Fibroblast of the aortic adventitia (primary cell): ENCODE measurements around the gene AKAP14. TPM values are rescaled to one million over a fixed set of nuclear protein-coding genes. Genes with fewer than 3 reads are reported as not detected.

Source experiments
- DNase-seq: peaks from one replicate; pipeline ENCODE4 v3.0.0-alpha.2; 2010; ENCODE audit warnings: low read depth
- H3K4me3 ChIP-seq: 2 replicates; pipeline ENCODE4 v1.5.1; 2011; ENCODE audit warnings: low read depth, mild to moderate bottlenecking, control low read depth, low read length, moderate library complexity
- CTCF ChIP-seq: IDR thresholded peaks from 2 replicates; pipeline ENCODE4 v1.5.1; 2011; ENCODE audit warnings: mild to moderate bottlenecking, low read length, control low read depth, inconsistent platforms; ENCODE audit not compliant: insufficient read depth
- total RNA-seq: library from RNA; depleted of rRNA; stranded (reverse); fragments of >200 nt; gene quantifications from 2 replicates; pipeline ENCODE4 v1.2.3, GENCODE V29; 2012; ENCODE audit warnings: low replicate concordance

AKAP14 gene
- total RNA-seq, 1 donor, result not detected

DNA sequence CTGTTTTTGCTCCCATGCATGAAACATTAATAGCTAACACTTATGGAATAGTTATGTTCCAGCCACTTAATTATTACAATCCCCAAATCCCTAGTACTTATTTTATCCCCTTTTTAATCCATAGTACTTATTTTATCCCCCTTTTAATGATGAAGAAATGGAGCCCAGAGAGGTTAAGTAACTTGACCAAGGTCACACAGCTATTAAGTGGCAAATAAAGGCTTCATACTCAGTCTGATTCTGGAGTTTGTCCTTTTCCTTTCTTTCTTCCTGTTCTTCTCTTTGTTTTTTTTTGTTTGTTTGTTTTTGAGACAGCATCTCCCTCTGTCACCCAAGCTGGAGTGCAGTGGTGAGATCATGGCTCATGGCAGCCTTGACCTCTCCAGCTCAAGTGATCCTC lies 45.6 kb downstream of the AKAP14 start:
- TF ChIP-seq CTCF, result no peak
- H3K4me3 ChIP-seq, result no peak overlapping the region
- DNase-seq, result no peak

DNA sequence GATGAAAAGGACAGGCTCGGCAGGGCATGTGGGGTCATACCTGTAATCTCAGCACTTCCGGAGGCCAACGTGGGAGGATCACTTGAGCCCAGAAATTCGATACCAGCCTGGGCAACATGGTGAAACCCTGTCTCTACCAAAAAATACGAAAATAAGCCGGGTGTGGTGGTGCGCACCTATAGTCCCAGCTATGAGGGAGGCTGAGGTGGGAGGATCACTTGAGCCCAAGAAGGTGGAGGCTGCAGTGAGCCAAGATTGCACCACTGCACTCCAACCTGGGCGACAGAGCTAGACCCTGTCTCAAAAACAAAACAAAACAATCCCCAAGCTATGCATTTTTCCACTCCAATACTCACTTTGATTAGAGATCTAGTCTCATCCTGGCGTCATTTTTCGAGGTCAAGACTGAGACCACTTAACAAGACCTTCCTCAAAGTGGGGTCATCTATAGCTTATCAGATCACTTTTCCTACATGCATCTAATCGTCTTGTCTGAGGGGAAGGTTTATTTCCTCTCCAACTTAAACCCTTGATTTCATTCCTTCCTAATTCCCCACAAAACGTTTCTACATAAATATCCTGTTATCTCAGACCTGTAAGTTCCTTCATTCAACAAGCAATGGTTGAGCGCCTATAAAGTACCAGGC lies 46.6 kb downstream of the AKAP14 start:
- no peak for TF ChIP-seq CTCF

DNA sequence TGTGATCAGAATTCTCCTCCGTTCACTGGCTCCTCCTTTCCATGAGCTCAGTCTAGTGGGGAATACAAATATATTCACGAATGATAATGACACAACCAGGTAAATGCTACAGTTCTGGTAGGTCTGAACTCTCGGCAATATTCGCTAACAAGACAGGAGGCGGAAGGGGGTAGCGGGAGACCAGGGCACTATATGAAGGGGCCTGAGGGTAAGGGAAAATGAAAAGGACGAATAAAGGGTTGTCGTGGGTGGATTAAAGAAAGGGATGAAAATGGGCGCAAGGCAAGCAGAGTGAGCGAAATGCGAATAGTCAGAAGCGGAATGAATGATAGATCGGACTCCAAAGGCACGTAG lies 47.1 kb downstream of the AKAP14 start:
- TF ChIP-seq CTCF, result no peak
- DNase-seq, result no peak
- peak overlapping the region; percentile 74 for H3K4me3 ChIP-seq

More for the DNA sequence above, 46.6 kb downstream of the AKAP14 start:
- H3K4me3 ChIP-seq, result peak overlapping the region; percentile 74
- DNase-seq, result no peak

DNA sequence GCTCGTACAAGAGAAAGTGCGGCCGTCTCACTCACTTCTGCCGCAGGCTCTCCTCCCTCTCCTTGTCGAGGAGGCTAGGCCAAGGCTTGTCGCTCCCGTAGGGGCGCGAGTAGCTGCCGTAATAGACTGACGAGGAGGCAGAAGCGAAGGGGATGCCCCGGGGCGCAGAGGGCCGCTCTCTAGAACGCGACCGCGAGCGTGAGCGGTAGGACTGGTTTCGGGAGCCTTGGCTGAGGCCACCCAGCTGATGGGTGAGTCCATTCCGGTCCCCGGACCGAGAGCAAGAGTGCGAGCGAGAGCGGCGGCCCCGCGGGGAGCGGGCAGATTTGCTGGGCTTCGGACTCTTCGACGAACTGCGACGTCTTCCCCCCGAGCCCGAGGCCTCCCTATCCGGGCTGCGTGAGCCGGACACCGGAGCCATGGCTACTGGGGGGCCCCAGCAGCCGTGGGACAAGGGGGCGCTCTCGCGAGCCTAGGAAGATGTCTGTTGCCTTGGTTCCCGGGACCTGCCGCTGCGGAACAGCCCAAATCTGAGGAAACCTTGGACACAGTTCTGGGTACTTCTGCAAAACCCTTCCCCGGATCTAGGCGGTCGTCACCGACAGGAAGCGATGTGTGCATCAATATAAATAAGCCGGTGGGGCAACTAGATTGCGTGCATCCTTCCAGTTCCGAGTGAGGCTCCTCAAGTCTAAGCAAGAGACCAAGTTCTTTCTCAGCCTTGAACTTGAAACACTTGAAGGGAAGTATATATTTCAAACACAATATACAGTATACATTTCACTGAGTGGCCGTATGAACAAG lies 47.7 kb downstream of the AKAP14 start, which contains the start of gene NKAP:
TSS of gene NKAP (minus strand) at position 567 of the 804 bp plus-strand sequence. CDS start at position 421, 146 bp downstream.
- no peak for TF ChIP-seq CTCF
- peak; percentile 97 for DNase-seq
- H3K4me3 ChIP-seq, result peak within 1 kb of the TSS; percentile 74

- no peak for DNase-seq
- no peak for TF ChIP-seq CTCF
- no peak overlapping the region for H3K4me3 ChIP-seq
Measured at GRCh38 chrX:119945481-119945880, 49.8 kb downstream of the AKAP14 start.

GRCh38 chrX:119948381-119948780 lies 52.7 kb downstream of the AKAP14 start:
- TF ChIP-seq CTCF, result no peak
- no peak overlapping the region for H3K4me3 ChIP-seq
- DNase-seq, result no peak
